Bronchial epithelial cell (primary cell): ENCODE measurements around the gene CDH10. TPM values are rescaled to one million over a fixed set of nuclear protein-coding genes. Genes with fewer than 3 reads are reported as not detected.

ENCODE experiments used
- DNase-seq: peaks from one replicate; pipeline ENCODE4 v3.0.0-alpha.2; 2010; ENCODE audit warnings: low read depth
- FAIRE-seq: peaks from 2 replicates; lab custom pipeline; 2011; peaks lifted over from hg19 to GRCh38; lab: Jason Lieb, UNC
- H3K27me3 ChIP-seq: 2 replicates; pipeline ENCODE4 v1.5.1; 2011; ENCODE audit warnings: low read length; ENCODE audit not compliant: control insufficient read depth, insufficient read depth
- H3K36me3 ChIP-seq: 2 replicates; pipeline ENCODE4 v1.5.1; 2011; ENCODE audit warnings: low read length; ENCODE audit not compliant: control insufficient read depth, insufficient read depth
- H3K4me3 ChIP-seq: 2 replicates; pipeline ENCODE4 v1.5.1; 2011; ENCODE audit warnings: mild to moderate bottlenecking, low read depth, low read length, control low read depth
- total RNA-seq: library from RNA; depleted of rRNA; stranded (reverse); fragments of >200 nt; gene quantifications from 2 replicates; pipeline ENCODE4 v1.2.1, GENCODE V29; 2014
- TF ChIP-seq, protein P1 (sequence below): IDR thresholded peaks from 2 replicates; pipeline ENCODE4 v1.5.1; 2011; ENCODE audit warnings: mild to moderate bottlenecking, moderate library complexity, low read length, control low read depth, inconsistent platforms; ENCODE audit not compliant: insufficient read depth, severe bottlenecking

Gene CDH10
- total RNA-seq, 1 donor from 2014 or later: not detected

DNA sequence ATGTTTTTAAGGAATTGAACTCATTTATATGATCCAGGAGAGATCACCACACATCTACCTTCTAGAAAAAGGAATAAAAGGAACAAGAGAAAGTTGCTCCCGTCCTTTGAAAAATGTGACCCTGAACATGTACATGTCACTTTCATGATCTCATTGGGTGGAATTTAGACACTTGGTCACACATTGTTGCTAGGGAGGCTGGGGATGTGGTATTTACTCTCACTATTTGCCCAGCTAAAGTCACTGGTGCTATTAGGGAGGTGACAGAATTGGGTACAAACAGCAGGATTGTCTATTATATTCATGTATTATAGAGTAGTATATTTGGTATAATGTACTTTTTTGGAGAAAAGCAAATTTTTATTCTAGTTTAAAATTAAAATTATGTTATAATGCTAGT is 2.1 kb upstream of the CDH10 start:
- no peaks in the 10 kb centered on the region for H3K36me3 ChIP-seq
- H3K4me3 ChIP-seq: no peak overlapping the region
- no peak for FAIRE-seq
- TF ChIP-seq, protein P1, sequence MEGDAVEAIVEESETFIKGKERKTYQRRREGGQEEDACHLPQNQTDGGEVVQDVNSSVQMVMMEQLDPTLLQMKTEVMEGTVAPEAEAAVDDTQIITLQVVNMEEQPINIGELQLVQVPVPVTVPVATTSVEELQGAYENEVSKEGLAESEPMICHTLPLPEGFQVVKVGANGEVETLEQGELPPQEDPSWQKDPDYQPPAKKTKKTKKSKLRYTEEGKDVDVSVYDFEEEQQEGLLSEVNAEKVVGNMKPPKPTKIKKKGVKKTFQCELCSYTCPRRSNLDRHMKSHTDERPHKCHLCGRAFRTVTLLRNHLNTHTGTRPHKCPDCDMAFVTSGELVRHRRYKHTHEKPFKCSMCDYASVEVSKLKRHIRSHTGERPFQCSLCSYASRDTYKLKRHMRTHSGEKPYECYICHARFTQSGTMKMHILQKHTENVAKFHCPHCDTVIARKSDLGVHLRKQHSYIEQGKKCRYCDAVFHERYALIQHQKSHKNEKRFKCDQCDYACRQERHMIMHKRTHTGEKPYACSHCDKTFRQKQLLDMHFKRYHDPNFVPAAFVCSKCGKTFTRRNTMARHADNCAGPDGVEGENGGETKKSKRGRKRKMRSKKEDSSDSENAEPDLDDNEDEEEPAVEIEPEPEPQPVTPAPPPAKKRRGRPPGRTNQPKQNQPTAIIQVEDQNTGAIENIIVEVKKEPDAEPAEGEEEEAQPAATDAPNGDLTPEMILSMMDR: no peak
- H3K27me3 ChIP-seq: no peaks in the 10 kb centered on the region
- no peak for DNase-seq

DNA sequence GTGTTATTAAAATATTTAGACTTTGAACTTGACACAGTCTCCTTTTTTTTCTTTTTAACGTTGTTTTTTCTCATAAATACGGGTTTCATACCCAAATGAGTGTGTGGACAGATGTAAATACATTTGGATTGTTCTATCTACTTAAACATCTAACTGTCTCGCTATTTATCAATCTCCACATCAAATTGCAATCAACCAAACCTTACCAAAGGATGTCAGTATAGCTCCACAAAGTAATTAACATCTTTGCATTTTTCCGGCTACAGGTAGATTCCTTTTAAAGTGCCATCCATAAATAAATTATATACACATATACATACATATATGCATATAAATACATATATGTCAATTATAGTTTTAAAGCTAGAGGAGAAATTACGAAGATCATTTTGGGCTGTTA is 705 bp upstream of the CDH10 start:
- DNase-seq (no peak), FAIRE-seq (no peak)
- Histone ChIP-seq H3K27me3 (no peaks in the 10 kb centered on the region), H3K4me3 (no peak overlapping the region), H3K36me3 (no peaks in the 10 kb centered on the region)
- TF ChIP-seq, protein P1: no peak

DNA sequence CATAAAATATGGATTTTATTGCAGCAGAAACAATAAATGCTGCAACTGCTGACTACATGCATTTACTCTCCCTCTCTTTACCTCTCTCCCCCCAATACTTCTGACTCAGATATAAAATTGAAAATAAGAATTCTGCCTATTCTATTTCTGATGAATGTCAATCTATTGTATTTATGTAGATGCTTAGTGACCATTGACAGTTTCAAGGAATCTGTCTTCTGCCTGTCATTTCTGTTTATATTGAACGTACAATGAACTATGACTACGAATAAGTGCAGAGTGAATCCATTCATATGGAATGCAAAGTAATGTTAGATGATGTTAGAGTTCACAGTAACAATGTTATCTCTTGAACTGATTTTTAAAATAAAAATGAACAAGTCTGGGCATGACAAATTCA is 898 bp downstream of the CDH10 start:
- DNase-seq (peak; percentile 26), FAIRE-seq (no peak)
- Histone ChIP-seq H3K27me3 (no peaks in the 10 kb centered on the region), H3K4me3 (no peak overlapping the region), H3K36me3 (no peaks in the 10 kb centered on the region)
- TF ChIP-seq, protein P1: no peak

DNA sequence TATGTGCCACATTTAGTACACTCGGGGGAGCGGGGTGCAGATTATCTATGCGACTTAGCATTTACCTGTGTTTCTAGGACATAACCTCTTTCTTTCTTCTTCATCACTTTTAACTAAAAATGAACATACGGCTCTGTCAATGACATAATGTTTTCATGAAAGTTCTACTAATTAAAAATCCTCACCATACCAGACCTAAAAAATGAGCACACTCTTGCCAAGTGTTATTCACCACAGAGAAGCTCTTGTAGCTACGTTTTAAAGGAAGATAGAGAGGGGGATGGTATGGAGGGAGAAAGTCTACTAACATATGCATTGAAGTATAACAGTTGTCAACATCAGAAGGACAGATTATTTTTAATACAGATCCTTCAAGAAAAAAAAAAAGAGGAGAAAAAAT is 1.6 kb downstream of the CDH10 start:
- H3K36me3 ChIP-seq: no peaks in the 10 kb centered on the region
- H3K4me3 ChIP-seq: no peak overlapping the region
- H3K27me3 ChIP-seq: no peaks in the 10 kb centered on the region
- FAIRE-seq: no peak
- DNase-seq: no peak
- TF ChIP-seq, protein P1: no peak

DNA sequence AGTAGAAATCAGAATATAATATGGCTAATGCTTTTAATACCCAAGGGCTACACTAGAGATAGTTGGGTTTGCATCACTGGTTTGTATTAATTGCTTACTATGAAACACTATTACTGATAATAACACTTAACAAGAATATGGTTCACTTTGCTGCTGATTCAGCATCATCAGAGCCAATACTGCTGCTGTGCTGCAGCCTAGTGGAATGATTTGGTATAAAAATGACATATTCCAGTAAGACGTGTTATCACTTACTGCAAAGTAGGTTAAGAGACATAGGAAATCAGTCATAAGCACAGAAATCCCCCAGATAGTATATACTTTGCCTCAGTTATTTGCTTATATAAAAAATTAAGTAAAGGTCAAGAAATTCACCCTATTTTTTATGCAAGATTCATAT is 2.8 kb downstream of the CDH10 start:
- no peak for FAIRE-seq
- H3K4me3 ChIP-seq: no peak overlapping the region
- DNase-seq: peak; percentile 41
- no peaks in the 10 kb centered on the region for H3K27me3 ChIP-seq
- TF ChIP-seq, protein P1: peak; percentile 35
- no peaks in the 10 kb centered on the region for H3K36me3 ChIP-seq

DNA sequence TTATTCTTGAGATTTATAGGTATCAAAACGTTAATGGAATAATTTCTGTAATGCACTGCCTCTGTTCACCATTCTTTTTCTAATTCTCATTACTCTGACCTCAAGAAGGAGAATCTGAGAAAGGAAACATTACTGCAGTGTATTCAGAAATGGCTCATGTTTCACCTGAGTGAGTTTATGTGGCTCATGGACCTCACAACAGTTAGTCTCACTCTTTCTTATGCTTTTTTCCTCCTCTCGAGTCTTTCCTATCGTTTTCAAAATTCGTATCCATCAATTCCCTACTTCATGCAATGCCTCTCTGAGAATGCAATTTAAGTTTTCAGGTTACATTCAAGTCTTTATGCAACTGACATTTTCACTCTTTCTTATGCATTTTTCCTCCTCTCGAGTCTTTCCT is 9.6 kb downstream of the CDH10 start:
- H3K27me3 ChIP-seq: no peaks in the 10 kb centered on the region
- no peak for DNase-seq
- no peak overlapping the region for H3K4me3 ChIP-seq
- TF ChIP-seq, protein P1: no peak
- H3K36me3 ChIP-seq: no peaks in the 10 kb centered on the region
- FAIRE-seq: no peak
